ENCODE data around the gene IL10RA. TPM values are rescaled to one million over a fixed set of nuclear protein-coding genes. Genes with fewer than 3 reads are reported as not detected.

IL10RA gene
- total and polyA plus RNA-seq, 7 experiments from 2014 or later: 85.2 to 300 (median 171) TPM

GRCh38 chr11:118049771-118050170, 63.6 kb downstream of the IL10RA start:
- POLR2A ChIA-PET: interaction anchor here (0.7 to 6.2 kb wide), 11 partner anchors 15 to 99 kb away, joined by 3 to 146 read pairs (median 31); partner anchors contain the start of gene IL10RA
- CTCF ChIA-PET: interaction anchor here (1.2 to 9.0 kb wide), 7 partner anchors 63 to 240 kb away, joined by 8 to 153 read pairs (median 78); no protein-coding TSS in a partner anchor
- no peaks in the 10 kb centered on the region for H3K27me3 ChIP-seq (ENCODE audit: control insufficient read depth in 2 of 2, insufficient read depth in 2 of 2, low read length in 2 of 2)
- peak overlapping the region in 9 of 10 donors; percentile 38 to 81 (median 50) for H3K4me3 Mint-ChIP-seq
- H3K36me3 ChIP-seq (ENCODE audit: control insufficient read depth in 2 of 3, insufficient read depth in 3 of 3, low read length in 3 of 3): no peaks in the 10 kb centered on the region
- H3K27me3 Mint-ChIP-seq: no peaks in the 10 kb centered on the region
- H3K4me3 ChIP-seq (ENCODE audit: low read length): peak overlapping the region; percentile 6
- ATAC-seq: no peak
- H3K27ac Mint-ChIP-seq: peak overlapping the region; percentile 81 to 99 (median 95)
- no peaks in the 10 kb centered on the region for H3K9me3 Mint-ChIP-seq
- H3K9me3 ChIP-seq (ENCODE audit: control insufficient read depth in 2 of 3, low read length in 3 of 3): no peaks in the 10 kb centered on the region
- peaks cover 0 to 4% (median 0%) of the 10 kb centered on the region in 5 donors for H3K36me3 Mint-ChIP-seq
- DNase-seq: no peak
- peak overlapping the region; percentile 65 for H3K27ac ChIP-seq (ENCODE audit: low read depth, low read length)
- intact Hi-C loops (cut with micrococcal nuclease): loop anchor here in 1 of 2 donors (5.0 kb wide), 1 partner anchor 622 kb away; no protein-coding TSS in a partner anchor
- peaks cover 81 to 85% of the 10 kb centered on the region in 2 donors for H3K4me1 ChIP-seq (ENCODE audit: control insufficient read depth in 2 of 2, insufficient read depth in 2 of 2, low read length in 2 of 2)
- peaks cover 61 to 85% (median 77%) of the 10 kb centered on the region in 7 donors for H3K4me1 Mint-ChIP-seq

- Histone ChIP-seq H3K27me3 (ENCODE audit: control insufficient read depth in 2 of 2, insufficient read depth in 2 of 2, low read length in 2 of 2) (no peaks in the 10 kb centered on the region), H3K27ac (ENCODE audit: low read depth, low read length) (peak overlapping the region; percentile 65), H3K9me3 (ENCODE audit: control insufficient read depth in 2 of 3, low read length in 3 of 3) (no peaks in the 10 kb centered on the region), H3K4me3 (ENCODE audit: low read length) (peak overlapping the region; percentile 29), H3K36me3 (ENCODE audit: control insufficient read depth in 2 of 3, insufficient read depth in 3 of 3, low read length in 3 of 3) (no peaks in the 10 kb centered on the region), H3K4me1 (ENCODE audit: control insufficient read depth in 2 of 2, insufficient read depth in 2 of 2, low read length in 2 of 2) (peaks cover 75 to 80% of the 10 kb centered on the region in 2 donors)
- Mint-ChIP-seq H3K4me1 (peaks cover 55 to 79% (median 71%) of the 10 kb centered on the region in 7 donors), H3K27ac (peak overlapping the region; percentile 94 to 100 (median 96)), H3K36me3 (peaks cover 0 to 4% (median 0%) of the 10 kb centered on the region in 5 donors), H3K9me3 (peaks cover 0 to 1% (median 0%) of the 10 kb centered on the region in 11 donors), H3K4me3 (peak overlapping the region; percentile 42 to 94 (median 80)), H3K27me3 (no peaks in the 10 kb centered on the region)
- CTCF ChIA-PET: interaction anchor here (1.0 to 9.0 kb wide), 11 partner anchors 13 to 245 kb away, joined by 4 to 153 read pairs (median 55); partner anchors contain the start of genes FXYD2 and IL10RA
- no peak for ATAC-seq
- no peak for DNase-seq
- intact Hi-C loops (cut with micrococcal nuclease): loop anchor here in 1 of 2 donors (5.0 kb wide), 1 partner anchor 623 kb away; no protein-coding TSS in a partner anchor
- POLR2A ChIA-PET: interaction anchor here (0.6 to 6.1 kb wide), 12 partner anchors 15 to 881 kb away, joined by 3 to 146 read pairs (median 8); partner anchors contain the start of gene IL10RA
Observed at GRCh38 chr11:118050208-118050891, 64.2 kb downstream of the IL10RA start.

Other genes starting within 250 kb of the IL10RA start
- gene DSCAML1, start 189.2 kb upstream of the IL10RA start, total RNA-seq: 1 to 10 TPM in 1 of 5 experiments, under 1 TPM in 4; 0.17 to 1.3 (median 0.60) TPM
- gene DSCAML1, start 189.2 kb upstream of the IL10RA start, polyA plus RNA-seq: not detected
- 1 to 10 TPM; 3.1 to 6.7 (median 4.4) TPM for gene FXYD2, start 161.7 kb upstream of the IL10RA start, total RNA-seq
- 10 to 100 TPM; 11.2 to 25.6 TPM for gene FXYD2, start 161.7 kb upstream of the IL10RA start, polyA plus RNA-seq
- gene FXYD6, start 109.7 kb upstream of the IL10RA start, total RNA-seq: 1 to 10 TPM in 1 of 5 experiments, under 1 TPM in 2, not detected in 2; 0.10 to 5.4 (median 0.98) TPM
- not detected for gene FXYD6, start 109.7 kb upstream of the IL10RA start, polyA plus RNA-seq
- 1 to 10 TPM; 2.4 to 4.1 (median 3.1) TPM for gene TMPRSS13, start 57.0 kb upstream of the IL10RA start, total RNA-seq
- gene TMPRSS13, start 57.0 kb upstream of the IL10RA start, polyA plus RNA-seq: under 1 TPM; 0.47 to 0.66 TPM
- gene TMPRSS4, start 90.7 kb downstream of the IL10RA start, total RNA-seq: not detected
- not detected for gene TMPRSS4, start 90.7 kb downstream of the IL10RA start, polyA plus RNA-seq
- gene SMIM35, start 100.6 kb downstream of the IL10RA start, total RNA-seq: under 1 TPM in 3 of 5 experiments, not detected in 2; 0.11 to 0.60 (median 0.37) TPM
- gene SMIM35, start 100.6 kb downstream of the IL10RA start, polyA plus RNA-seq: under 1 TPM in 1 of 2 donors, not detected in 1; 0.18 TPM
- under 1 TPM in 1 of 5 experiments, not detected in 4; 0.19 TPM for gene SCN4B, start 166.4 kb downstream of the IL10RA start, total RNA-seq
- not detected for gene SCN4B, start 166.4 kb downstream of the IL10RA start, polyA plus RNA-seq
- gene SCN2B, start 190.2 kb downstream of the IL10RA start, total RNA-seq: not detected
- gene SCN2B, start 190.2 kb downstream of the IL10RA start, polyA plus RNA-seq: not detected
- 100 to 1,000 TPM in 3 of 5 experiments, 10 to 100 TPM in 2; 64.3 to 120 (median 118) TPM for gene JAML, start 238.6 kb downstream of the IL10RA start, total RNA-seq
- 100 to 1,000 TPM in 1 of 2 donors, 10 to 100 TPM in 1; 94.1 to 195 TPM for gene JAML, start 238.6 kb downstream of the IL10RA start, polyA plus RNA-seq

Measured in naive thymus-derived CD4-positive, alpha-beta T cell (primary cell).